ENCODE data around the gene TMED4. TPM values are rescaled to one million over a fixed set of nuclear protein-coding genes. Genes with fewer than 3 reads are reported as not detected.

Gene TMED4
- total RNA-seq, 1 experiment from 2014 or later: 67.3 TPM

- TF ChIP-seq REST (IDR thresholded peaks at IDR 0.05; ENCODE audit: low read depth): no peak
- TF ChIP-seq TCF7L2 (IDR thresholded peaks at IDR 0.05; ENCODE audit: borderline replicate concordance, extremely low read depth, insufficient read depth, insufficient read length): no peak
Observed at GRCh38 chr7:44615793-44616192, 33.8 kb upstream of the TMED4 start (continued).

GRCh38 chr7:44615149-44615611 is 33.1 kb upstream of the TMED4 start:
- ATAC-seq: peak; percentile 34; the same call in 1 of the 2 replicates
- Histone ChIP-seq H3K79me2 (ENCODE audit: insufficient read depth, low read length) (peaks cover 92% of the 10 kb centered on the region), H3K27ac (ENCODE audit: low read depth, low read length) (no peak overlapping the region)

More at GRCh38 chr7:44615149-44615611, 33.1 kb upstream of the TMED4 start:
- intact Hi-C loops (cut with micrococcal nuclease): no loop called here
- RAD21 ChIA-PET (ENCODE audit: low non-redundant PET in 1 of 2, low total read pairs in 2 of 2, uncharacterized antibody in 2 of 2, unreplicated experiment in 2 of 2): no interaction called here
- no peaks in the 10 kb centered on the region; a peak in 1 of 4 replicates for H3K36me3 ChIP-seq (ENCODE audit: control insufficient read depth in 1 of 2, insufficient read depth in 2 of 2, low read length in 2 of 2)
- no TSS peak for BruUV-seq (replicated peaks)
- H3K27me3 ChIP-seq (ENCODE audit: insufficient read depth, low read length): no peaks in the 10 kb centered on the region
- no peak overlapping the region for H3K4me3 ChIP-seq (replicated peaks in 1 of 2; ENCODE audit: low read depth in 1 of 2, low read length in 2 of 2)
- peak overlapping the region; percentile 4; the same call in 1 of the 2 replicates for H3K4me2 ChIP-seq (ENCODE audit: low read length)
- no peak overlapping the region for H2AFZ ChIP-seq (ENCODE audit: low read depth, low read length, poor library complexity, severe bottlenecking)
- CTCF ChIA-PET: no interaction called here
- no peak for TF ChIP-seq FOSL1 (IDR thresholded peaks at IDR 0.05; ENCODE audit: low read depth)
- TF ChIP-seq SIN3A (IDR thresholded peaks at IDR 0.05; ENCODE audit: low read depth): no peak
- no peak for TF ChIP-seq REST (IDR thresholded peaks at IDR 0.05; ENCODE audit: low read depth)
- TF ChIP-seq ELF1 (IDR thresholded peaks at IDR 0.05; ENCODE audit: borderline replicate concordance, low read depth): no peak
- no peaks in the 10 kb centered on the region for H3K9me2 ChIP-seq (ENCODE audit: insufficient read depth)
- H3K9me3 ChIP-seq (ENCODE audit: control insufficient read depth in 1 of 2, insufficient read depth in 1 of 2, low read depth in 1 of 2, low read length in 2 of 2): no peaks in the 10 kb centered on the region
- H4K20me1 ChIP-seq (ENCODE audit: insufficient read depth): no peaks in the 10 kb centered on the region
- no peak for DNase-seq (ENCODE audit: low read depth, low spot score)
- peaks cover 13 to 50% of the 10 kb centered on the region in 2 experiments for H3K4me1 ChIP-seq (ENCODE audit: control insufficient read depth in 1 of 2, insufficient read depth in 2 of 2, low read length in 2 of 2)
- POLR2A ChIA-PET: no interaction called here
- H3K9ac ChIP-seq (ENCODE audit: low read length): 0 out of 2 replicates have a peak overlapping the region, but pooled peaks have one; percentile 11
